ENCODE results near the gene TSGA10IP.

Gene TSGA10IP

GRCh38 chr11:65965986-65966762 is 20.9 kb downstream of the TSGA10IP start:
- no peak overlapping the region for H3K23ac ChIP-seq (ENCODE audit: low read depth, low read length, poor library complexity)
- H3K4me3 ChIP-seq (ENCODE audit: low read length in 2 of 2): no peak overlapping the region
- H4K91ac ChIP-seq (ENCODE audit: low read depth, low read length, poor library complexity): no peak overlapping the region
- peaks cover 45 to 70% of the 10 kb centered on the region in 2 donors for H3K36me3 ChIP-seq (replicated peaks in 1 of 2; ENCODE audit: control insufficient read depth in 2 of 2, insufficient read depth in 2 of 2, low read length in 2 of 2)
- no peak overlapping the region for H3K18ac ChIP-seq (ENCODE audit: low read length)
- no peak overlapping the region for H2BK12ac ChIP-seq (ENCODE audit: low read length)
- no peak overlapping the region for H2AK5ac ChIP-seq (ENCODE audit: low read depth, low read length)
- H3K4me2 ChIP-seq (ENCODE audit: insufficient read depth, low read length, poor library complexity, severe bottlenecking): no peak overlapping the region
- H2BK15ac ChIP-seq (ENCODE audit: low read length): no peak overlapping the region
- no peak overlapping the region for H3K14ac ChIP-seq (ENCODE audit: low read length)
- H3K9me3 ChIP-seq (replicated peaks in 1 of 2; ENCODE audit: control insufficient read depth in 2 of 2, insufficient read depth in 1 of 2, low read depth in 1 of 2, low read length in 2 of 2): no peaks in the 10 kb centered on the region
- H3K9ac ChIP-seq (ENCODE audit: low read depth, low read length, poor library complexity): no peak overlapping the region
- H4K8ac ChIP-seq (ENCODE audit: low read depth, low read length): no peak overlapping the region
- WGBS, 2 donors (ENCODE audit: extremely low coverage in 2 of 2, insufficient read length in 2 of 2, insufficient replicate concordance in 1 of 2): no CpG with 5 or more reads among the region's 36 CpGs
- peaks cover 5 to 9% of the 10 kb centered on the region in 2 donors for H3K4me1 ChIP-seq (ENCODE audit: control insufficient read depth in 2 of 2, insufficient read depth in 1 of 2, low read depth in 1 of 2, low read length in 2 of 2)
- peaks cover 13% of the 10 kb centered on the region for H3K79me1 ChIP-seq (ENCODE audit: low read depth, low read length)
- H3K27ac ChIP-seq (replicated peaks; ENCODE audit: low read length): no peak overlapping the region
- H3K4ac ChIP-seq (ENCODE audit: low read length): no peak overlapping the region
- no peaks in the 10 kb centered on the region for H3K27me3 ChIP-seq (ENCODE audit: control insufficient read depth in 3 of 3, insufficient read depth in 3 of 3, low read depth in 1 of 3, low read length in 3 of 3)
- H2AFZ ChIP-seq (ENCODE audit: low read length): no peak overlapping the region
- H2BK120ac ChIP-seq (ENCODE audit: low read depth, low read length): no peak overlapping the region
- no peak overlapping the region for H2BK5ac ChIP-seq (ENCODE audit: low read length)
- no peak for DNase-seq (ENCODE audit: low spot score)

GRCh38 chr11:65967329-65967934 is 22.2 kb downstream of the TSGA10IP start:
- no peak overlapping the region for H2BK120ac ChIP-seq (ENCODE audit: low read depth, low read length)
- no peak overlapping the region for H3K4me2 ChIP-seq (ENCODE audit: insufficient read depth, low read length, poor library complexity, severe bottlenecking)
- peaks cover 11% of the 10 kb centered on the region for H3K79me1 ChIP-seq (ENCODE audit: low read depth, low read length)
- H2AFZ ChIP-seq (ENCODE audit: low read length): no peak overlapping the region
- no peak overlapping the region for H3K14ac ChIP-seq (ENCODE audit: low read length)
- no peak overlapping the region for H3K18ac ChIP-seq (ENCODE audit: low read length)
- no peak overlapping the region for H4K8ac ChIP-seq (ENCODE audit: low read depth, low read length)
- H3K36me3 ChIP-seq (replicated peaks in 1 of 2; ENCODE audit: control insufficient read depth in 2 of 2, insufficient read depth in 2 of 2, low read length in 2 of 2): peaks cover 46 to 80% of the 10 kb centered on the region in 2 donors
- no peak overlapping the region for H2BK15ac ChIP-seq (ENCODE audit: low read length)
- peaks cover 3 to 6% of the 10 kb centered on the region in 2 donors for H3K4me1 ChIP-seq (ENCODE audit: control insufficient read depth in 2 of 2, insufficient read depth in 1 of 2, low read depth in 1 of 2, low read length in 2 of 2)
- H2AK5ac ChIP-seq (ENCODE audit: low read depth, low read length): no peak overlapping the region
- H3K4ac ChIP-seq (ENCODE audit: low read length): no peak overlapping the region
- H3K23ac ChIP-seq (ENCODE audit: low read depth, low read length, poor library complexity): no peak overlapping the region
- no peak overlapping the region for H4K91ac ChIP-seq (ENCODE audit: low read depth, low read length, poor library complexity)
- no peak overlapping the region for H3K4me3 ChIP-seq (ENCODE audit: low read length in 2 of 2)
- H3K27me3 ChIP-seq (ENCODE audit: control insufficient read depth in 3 of 3, insufficient read depth in 3 of 3, low read depth in 1 of 3, low read length in 3 of 3): no peaks in the 10 kb centered on the region
- no peak overlapping the region for H2BK12ac ChIP-seq (ENCODE audit: low read length)
- H3K9ac ChIP-seq (ENCODE audit: low read depth, low read length, poor library complexity): no peak overlapping the region
- H2BK5ac ChIP-seq (ENCODE audit: low read length): no peak overlapping the region
- no CpG with 5 or more reads among the region's 30 CpGs for WGBS, 2 donors (ENCODE audit: extremely low coverage in 2 of 2, insufficient read length in 2 of 2, insufficient replicate concordance in 1 of 2)
- H3K27ac ChIP-seq (replicated peaks; ENCODE audit: low read length): no peak overlapping the region
- no peak for DNase-seq (ENCODE audit: low spot score)
- H3K9me3 ChIP-seq (replicated peaks in 1 of 2; ENCODE audit: control insufficient read depth in 2 of 2, insufficient read depth in 1 of 2, low read depth in 1 of 2, low read length in 2 of 2): no peaks in the 10 kb centered on the region

- no peak for DNase-seq (ENCODE audit: low spot score)
- Histone ChIP-seq H3K4me3 (ENCODE audit: low read length in 2 of 2) (no peak overlapping the region), H2BK120ac (ENCODE audit: low read depth, low read length) (no peak overlapping the region), H4K91ac (ENCODE audit: low read depth, low read length, poor library complexity) (no peak overlapping the region), H3K23ac (ENCODE audit: low read depth, low read length, poor library complexity) (no peak overlapping the region), H3K4ac (ENCODE audit: low read length) (no peak overlapping the region), H4K8ac (ENCODE audit: low read depth, low read length) (no peak overlapping the region), H2AFZ (ENCODE audit: low read length) (no peak overlapping the region), H3K9me3 (replicated peaks in 1 of 2; ENCODE audit: control insufficient read depth in 2 of 2, insufficient read depth in 1 of 2, low read depth in 1 of 2, low read length in 2 of 2) (peaks cover 0 to 3% of the 10 kb centered on the region in 2 donors), H3K14ac (ENCODE audit: low read length) (no peak overlapping the region), H3K27me3 (ENCODE audit: control insufficient read depth in 3 of 3, insufficient read depth in 3 of 3, low read depth in 1 of 3, low read length in 3 of 3) (no peaks in the 10 kb centered on the region), H3K79me1 (ENCODE audit: low read depth, low read length) (peaks cover 4% of the 10 kb centered on the region), H3K4me2 (ENCODE audit: insufficient read depth, low read length, poor library complexity, severe bottlenecking) (no peak overlapping the region), H2BK5ac (ENCODE audit: low read length) (no peak overlapping the region), H3K4me1 (ENCODE audit: control insufficient read depth in 2 of 2, insufficient read depth in 1 of 2, low read depth in 1 of 2, low read length in 2 of 2) (no peaks in the 10 kb centered on the region), H3K18ac (ENCODE audit: low read length) (no peak overlapping the region), H3K36me3 (replicated peaks in 1 of 2; ENCODE audit: control insufficient read depth in 2 of 2, insufficient read depth in 2 of 2, low read length in 2 of 2) (peaks cover 54 to 90% of the 10 kb centered on the region in 2 donors), H2BK12ac (ENCODE audit: low read length) (no peak overlapping the region), H3K27ac (replicated peaks; ENCODE audit: low read length) (no peak overlapping the region), H2AK5ac (ENCODE audit: low read depth, low read length) (no peak overlapping the region), H3K9ac (ENCODE audit: low read depth, low read length, poor library complexity) (no peak overlapping the region), H2BK15ac (ENCODE audit: low read length) (no peak overlapping the region)
- no CpG with 5 or more reads among the region's 15 CpGs for WGBS, 2 donors (ENCODE audit: extremely low coverage in 2 of 2, insufficient read length in 2 of 2, insufficient replicate concordance in 1 of 2)
These were observed 23.6 kb downstream of the TSGA10IP start for GRCh38 chr11:65968600-65969482.

GRCh38 chr11:65972116-65972515 is 26.8 kb downstream of the TSGA10IP start:
- H4K91ac ChIP-seq (ENCODE audit: low read depth, low read length, poor library complexity): no peak overlapping the region
- H3K14ac ChIP-seq (ENCODE audit: low read length): no peak overlapping the region
- no peak overlapping the region for H2BK5ac ChIP-seq (ENCODE audit: low read length)
- H3K9ac ChIP-seq (ENCODE audit: low read depth, low read length, poor library complexity): no peak overlapping the region
- H3K9me3 ChIP-seq (replicated peaks in 1 of 2; ENCODE audit: control insufficient read depth in 2 of 2, insufficient read depth in 1 of 2, low read depth in 1 of 2, low read length in 2 of 2): peaks cover 0 to 3% of the 10 kb centered on the region in 2 donors
- no peak overlapping the region for H2BK120ac ChIP-seq (ENCODE audit: low read depth, low read length)
- no peak overlapping the region for H3K23ac ChIP-seq (ENCODE audit: low read depth, low read length, poor library complexity)
- H3K4ac ChIP-seq (ENCODE audit: low read length): no peak overlapping the region
- no peak overlapping the region for H2BK12ac ChIP-seq (ENCODE audit: low read length)
- no CpG with 5 or more reads among the region's 8 CpGs for WGBS, 2 donors (ENCODE audit: extremely low coverage in 2 of 2, insufficient read length in 2 of 2, insufficient replicate concordance in 1 of 2)
- no peaks in the 10 kb centered on the region for H3K79me1 ChIP-seq (ENCODE audit: low read depth, low read length)
- H3K36me3 ChIP-seq (replicated peaks in 1 of 2; ENCODE audit: control insufficient read depth in 2 of 2, insufficient read depth in 2 of 2, low read length in 2 of 2): peaks cover 40 to 80% of the 10 kb centered on the region in 2 donors
- H3K4me2 ChIP-seq (ENCODE audit: insufficient read depth, low read length, poor library complexity, severe bottlenecking): no peak overlapping the region
- H3K18ac ChIP-seq (ENCODE audit: low read length): no peak overlapping the region
- no peak overlapping the region for H3K27ac ChIP-seq (replicated peaks; ENCODE audit: low read length)
- DNase-seq (ENCODE audit: low spot score): no peak
- H3K4me3 ChIP-seq (ENCODE audit: low read length in 2 of 2): no peak overlapping the region
- H3K27me3 ChIP-seq (ENCODE audit: control insufficient read depth in 3 of 3, insufficient read depth in 3 of 3, low read depth in 1 of 3, low read length in 3 of 3): no peaks in the 10 kb centered on the region
- no peak overlapping the region for H4K8ac ChIP-seq (ENCODE audit: low read depth, low read length)
- no peak overlapping the region for H2AFZ ChIP-seq (ENCODE audit: low read length)
- no peaks in the 10 kb centered on the region for H3K4me1 ChIP-seq (ENCODE audit: control insufficient read depth in 2 of 2, insufficient read depth in 1 of 2, low read depth in 1 of 2, low read length in 2 of 2)
- H2AK5ac ChIP-seq (ENCODE audit: low read depth, low read length): no peak overlapping the region
- H2BK15ac ChIP-seq (ENCODE audit: low read length): no peak overlapping the region
